ENCODE data around the gene MCL1.
"Not testable (repeated sequence)": the region's sequence is repeated elsewhere in the genome, so short reads cannot be mapped to it uniquely, and the experiment has no call there.

The MCL1 gene

DNA sequence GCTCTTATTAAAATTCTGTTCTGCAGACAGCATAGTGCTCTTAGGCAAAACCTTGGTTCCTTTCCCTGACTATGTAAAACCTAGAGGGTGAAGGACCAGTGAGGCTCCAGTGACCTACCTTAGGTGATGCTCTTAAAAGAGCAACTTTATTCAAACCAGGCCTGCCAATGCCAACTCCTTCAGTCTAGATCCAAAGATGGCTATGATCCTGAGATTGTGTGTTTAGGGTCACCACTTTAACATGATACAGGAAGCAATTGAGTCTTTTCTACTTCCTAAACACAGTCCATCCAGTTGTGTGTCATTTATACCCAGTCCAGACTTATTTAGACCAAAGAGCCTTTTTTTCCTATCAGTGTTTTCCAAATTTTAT, 10.8 kb downstream of the MCL1 start:
- no peak for DNase-seq (ENCODE audit: low read depth)

DNA sequence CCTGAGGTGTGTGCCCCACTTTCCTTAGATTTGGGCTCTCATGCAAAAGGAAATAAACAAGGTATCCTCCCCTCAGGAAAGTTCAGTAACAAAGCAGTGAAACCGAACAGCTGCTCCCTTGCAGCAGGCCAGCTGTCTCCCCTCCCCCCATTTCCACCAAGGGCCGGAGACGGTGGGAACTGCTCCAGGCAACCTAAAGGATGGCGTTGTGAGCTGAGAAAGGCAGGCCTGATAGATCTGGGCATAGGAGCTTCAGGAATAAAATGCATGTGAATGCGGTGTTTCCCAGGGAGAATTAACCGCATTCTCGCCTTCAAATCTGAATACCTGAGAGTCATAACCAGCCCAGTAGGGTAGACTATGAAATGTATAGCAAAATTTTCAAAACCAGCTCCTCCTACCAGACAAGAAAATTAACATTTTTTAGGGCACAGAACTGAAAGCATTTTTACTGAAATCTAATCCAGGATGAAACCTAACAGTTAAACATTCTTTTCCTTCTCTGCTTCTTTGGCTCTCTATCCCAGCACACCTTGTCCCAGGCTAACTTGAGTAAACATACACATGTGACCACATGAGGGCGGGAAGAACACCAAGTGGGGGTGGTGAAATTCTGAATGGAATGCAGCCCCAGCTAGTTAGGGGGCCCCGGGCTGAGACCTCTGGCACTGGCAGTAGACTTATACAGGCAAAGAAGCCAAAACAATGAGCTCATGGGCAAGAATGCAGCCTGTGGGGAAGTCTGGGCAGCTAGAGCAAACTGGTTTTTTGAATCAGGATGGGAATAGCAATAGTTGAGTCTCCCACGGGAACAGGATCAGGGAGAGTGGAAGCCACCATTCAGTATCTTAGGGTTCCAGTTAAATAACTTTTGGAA, 11.5 kb downstream of the MCL1 start:
- DNase-seq (ENCODE audit: low read depth), result no peak

- peak; percentile 45 for DNase-seq (ENCODE audit: low read depth)
Observed at GRCh38 chr1:150567341-150567716, 12.1 kb downstream of the MCL1 start.

- no peak for DNase-seq (ENCODE audit: low read depth)
Observed at GRCh38 chr1:150566589-150567340, 12.6 kb downstream of the MCL1 start.

GRCh38 chr1:150565240-150565991, 14.0 kb downstream of the MCL1 start:
- not testable (repeated sequence) for DNase-seq (ENCODE audit: low read depth)

- DNase-seq (ENCODE audit: low read depth), result no peak
Observed at GRCh38 chr1:150564051-150564991, 15.1 kb downstream of the MCL1 start.

DNA sequence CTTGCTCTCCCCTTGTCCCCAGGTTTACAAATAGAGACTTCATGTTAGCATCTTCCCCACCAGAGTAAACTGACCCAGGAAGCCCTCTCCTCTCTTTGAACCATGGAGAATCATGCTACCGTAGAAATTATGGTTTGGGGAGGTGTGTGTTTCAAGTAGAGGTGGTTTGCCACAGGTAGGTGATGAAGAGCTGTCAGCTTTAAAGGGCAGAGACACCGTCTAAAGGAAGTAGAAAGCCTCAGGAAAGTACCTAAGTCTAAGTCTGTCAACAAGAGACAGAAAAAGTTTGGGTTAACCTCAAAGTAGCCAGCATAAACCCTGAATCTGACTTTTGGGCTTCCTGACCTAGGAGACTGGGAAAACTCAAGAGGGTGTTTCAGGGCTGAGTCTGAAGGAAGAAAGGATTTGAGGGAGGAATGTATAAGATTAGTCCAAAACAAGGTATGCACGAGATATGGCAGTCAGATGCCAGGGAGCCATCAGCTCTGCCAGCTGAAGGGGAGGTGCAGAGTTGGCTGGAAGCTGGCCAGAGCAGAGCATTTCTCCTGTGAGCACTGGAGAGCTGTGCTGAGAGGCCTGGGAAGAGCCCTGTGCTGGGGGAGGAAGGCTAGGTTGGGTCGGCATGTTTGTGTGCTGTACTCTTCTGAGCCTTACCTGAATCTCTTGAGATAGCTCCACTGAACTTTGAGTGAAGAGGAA, 15.9 kb downstream of the MCL1 start:
- DNase-seq (ENCODE audit: low read depth), result no peak

GRCh38 chr1:150562446-150563339, 16.7 kb downstream of the MCL1 start:
- DNase-seq (ENCODE audit: low read depth), result peak; percentile 71

GRCh38 chr1:150561974-150562445, 17.4 kb downstream of the MCL1 start:
- DNase-seq (ENCODE audit: low read depth), result peak; percentile 79

DNA sequence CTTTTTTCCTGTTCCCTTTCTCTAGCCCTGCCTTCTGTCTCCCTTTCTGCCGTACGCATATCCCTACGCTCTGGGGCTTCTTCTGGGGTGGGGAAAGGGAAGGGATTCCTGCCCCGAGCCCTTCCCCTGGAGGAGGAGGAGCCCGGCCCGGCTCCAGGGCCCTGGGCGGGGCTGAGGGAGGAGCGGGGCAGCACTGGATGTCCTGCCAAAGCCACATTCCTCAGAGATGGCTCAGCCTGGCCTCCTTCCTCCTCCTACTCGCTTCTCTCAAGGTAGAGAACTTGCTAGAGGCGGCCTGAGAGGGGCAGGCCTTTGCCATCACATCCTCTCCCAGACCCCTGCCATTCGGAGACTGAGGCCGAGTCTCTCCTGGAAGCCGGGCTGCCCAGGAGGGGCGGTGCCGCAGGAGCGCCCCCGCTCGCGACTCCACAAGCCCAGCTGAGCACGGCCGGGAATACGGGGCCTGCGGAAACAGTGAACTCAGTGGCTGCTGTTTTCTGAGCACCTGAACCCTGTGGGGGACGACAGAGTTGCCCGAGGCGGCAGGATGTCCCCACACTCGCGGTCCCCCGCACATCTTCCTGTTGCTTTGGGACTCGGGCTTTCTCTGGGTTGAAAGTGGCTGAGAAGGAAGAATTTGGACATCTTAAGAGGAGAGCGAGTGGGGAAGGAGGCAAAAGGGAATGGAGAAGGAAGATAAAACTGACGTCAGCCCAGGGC, 18.0 kb downstream of the MCL1 start:
- peak; percentile 35 for DNase-seq (ENCODE audit: low read depth)

DNA sequence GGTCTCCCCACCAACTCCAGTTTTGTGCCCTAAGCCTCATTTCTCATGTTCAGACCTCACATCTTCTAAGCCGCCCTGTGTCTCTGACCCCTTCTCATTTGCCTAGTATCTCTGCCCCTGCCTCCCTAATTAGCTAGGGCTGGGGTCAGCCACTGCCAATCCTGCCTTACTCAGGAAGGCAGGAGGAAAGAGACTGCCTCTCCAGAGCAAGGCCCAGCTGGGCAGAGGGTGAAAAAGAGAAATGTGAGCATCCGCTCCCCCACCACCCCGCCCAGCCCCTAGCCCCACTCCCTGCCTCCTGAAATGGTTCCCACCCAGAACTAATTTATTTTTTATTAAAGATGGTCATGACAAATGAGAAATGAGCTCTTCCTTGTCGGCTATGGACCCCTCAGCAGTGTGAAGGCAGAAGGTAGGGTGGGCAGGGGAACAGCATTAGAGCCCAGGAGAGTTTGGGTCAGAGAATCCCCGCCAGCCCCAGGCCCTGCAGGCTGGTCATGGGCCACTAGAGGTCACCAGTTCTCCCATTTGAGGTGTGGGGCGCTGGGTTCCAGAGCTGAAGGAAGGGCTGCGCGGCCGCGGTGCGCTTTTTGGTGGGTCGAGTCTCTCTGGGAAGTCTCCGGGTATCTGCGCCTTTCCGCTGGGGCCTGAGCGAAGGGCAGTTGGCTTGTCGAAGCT, 18.7 kb downstream of the MCL1 start:
- peak; percentile 77 for DNase-seq (ENCODE audit: low read depth)

DNA sequence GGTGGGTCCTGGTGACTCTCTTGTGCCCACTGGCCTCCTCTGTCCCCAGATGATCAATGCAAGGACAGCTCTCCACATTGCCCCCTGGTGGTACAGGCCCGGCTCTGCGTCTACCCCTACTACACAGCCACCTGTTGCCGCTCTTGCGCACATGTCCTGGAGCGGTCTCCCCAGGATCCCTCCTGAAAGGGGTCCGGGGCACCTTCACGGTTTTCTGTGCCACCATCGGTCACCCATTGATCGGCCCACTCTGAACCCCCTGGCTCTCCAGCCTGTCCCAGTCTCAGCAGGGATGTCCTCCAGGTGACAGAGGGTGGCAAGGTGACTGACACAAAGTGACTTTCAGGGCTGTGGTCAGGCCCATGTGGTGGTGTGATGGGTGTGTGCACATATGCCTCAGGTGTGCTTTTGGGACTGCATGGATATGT, 19.4 kb downstream of the MCL1 start:
- peak; percentile 65 for DNase-seq (ENCODE audit: low read depth)

DNA sequence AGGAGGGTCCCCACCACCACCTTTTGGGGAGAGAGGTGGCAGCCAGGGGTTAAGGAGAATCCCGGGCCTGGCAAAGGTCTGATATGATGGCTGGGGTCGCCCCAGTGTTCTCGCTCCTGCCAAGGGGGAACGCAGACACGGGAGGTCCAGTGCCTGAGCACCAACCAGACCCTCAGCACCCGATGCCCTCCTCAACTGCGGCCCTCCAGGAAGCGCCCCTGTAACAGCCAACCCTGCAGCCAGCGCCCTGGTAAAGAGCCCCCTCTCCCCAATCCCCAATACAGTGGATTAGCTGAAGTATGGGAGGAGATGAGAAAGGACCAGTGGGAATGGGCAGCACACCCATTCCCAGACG, 19.8 kb downstream of the MCL1 start:
- no peak for DNase-seq (ENCODE audit: low read depth)

GRCh38 chr1:150558761-150559655, 20.4 kb downstream of the MCL1 start:
- DNase-seq (ENCODE audit: low read depth), result no peak

DNA sequence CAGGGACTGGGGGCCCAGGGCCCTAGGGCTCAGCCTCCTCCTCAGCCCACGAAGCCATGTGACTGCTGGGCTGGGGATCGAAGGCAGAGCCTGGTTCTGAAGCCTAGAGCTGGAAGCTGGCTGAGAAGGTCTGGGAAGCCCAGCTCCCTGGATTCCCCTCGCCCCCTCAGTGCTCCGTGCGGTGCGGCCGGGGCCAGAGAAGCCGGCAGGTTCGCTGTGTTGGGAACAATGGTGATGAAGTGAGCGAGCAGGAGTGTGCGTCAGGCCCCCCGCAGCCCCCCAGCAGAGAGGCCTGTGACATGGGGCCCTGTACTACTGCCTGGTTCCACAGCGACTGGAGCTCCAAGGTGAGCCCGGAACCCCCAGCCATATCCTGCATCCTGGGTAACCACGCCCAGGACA, 21.1 kb downstream of the MCL1 start:
- DNase-seq (ENCODE audit: low read depth), result no peak

DNA sequence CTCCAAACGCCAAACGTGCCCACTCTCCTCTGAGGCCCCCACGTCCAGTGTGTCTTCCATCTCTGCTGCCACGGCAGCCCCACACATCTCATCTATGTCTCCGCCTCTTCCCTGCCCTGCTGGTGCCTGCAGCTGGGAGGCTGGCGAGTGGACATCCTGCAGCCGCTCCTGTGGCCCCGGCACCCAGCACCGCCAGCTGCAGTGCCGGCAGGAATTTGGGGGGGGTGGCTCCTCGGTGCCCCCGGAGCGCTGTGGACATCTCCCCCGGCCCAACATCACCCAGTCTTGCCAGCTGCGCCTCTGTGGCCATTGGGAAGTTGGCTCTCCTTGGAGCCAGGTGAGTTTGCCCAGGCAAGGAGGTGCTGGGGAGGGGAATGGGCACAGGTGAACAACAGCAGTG, 21.6 kb downstream of the MCL1 start:
- no peak for DNase-seq (ENCODE audit: low read depth)

- DNase-seq (ENCODE audit: low read depth), result no peak
Observed at GRCh38 chr1:150557065-150557600, 22.3 kb downstream of the MCL1 start.

Data from activated gamma-delta T cell treated with anti-CD3 and anti-CD28 coated beads, Interleukin-2, amount 50 U/mL, for 16 hours (primary cell).